Measurements from ENCODE around the gene SPX. TPM values are rescaled to one million over a fixed set of nuclear protein-coding genes. Genes with fewer than 3 reads are reported as not detected.

The SPX gene
- total RNA-seq, 2 experiments from 2014 or later = not detected

- ATAC-seq (ENCODE audit: poor library complexity) (no peak), DNase-seq (no peak)
- no peaks in the 10 kb centered on the region for H3K27me3 ChIP-seq (ENCODE audit: control insufficient read depth in 1 of 2, insufficient read depth in 2 of 2, low read length in 2 of 2)
- H3K27ac ChIP-seq (ENCODE audit: low read depth in 1 of 2, low read length in 2 of 2) = no peak overlapping the region
- H3K4me1 ChIP-seq (ENCODE audit: insufficient read depth, low read length) = no peaks in the 10 kb centered on the region
- Mint-ChIP-seq H3K4me1 (ENCODE audit: low read depth) (peaks cover 13% of the 10 kb centered on the region), H3K27ac (no peak overlapping the region), H3K27me3 (no peaks in the 10 kb centered on the region), H3K4me3 (no peak overlapping the region), H3K36me3 (ENCODE audit: low read depth) (peaks cover 22% of the 10 kb centered on the region), H3K9me3 (no peaks in the 10 kb centered on the region)
- peaks cover 62% of the 10 kb centered on the region for H3K36me3 ChIP-seq (ENCODE audit: insufficient read depth, low read length)
- ChIA-PET CTCF (no interaction called here), POLR2A (no interaction called here)
- H3K4me3 ChIP-seq (ENCODE audit: low read length) = no peak overlapping the region
- intact Hi-C loops (cut with DNase I, micrococcal nuclease) = no loop called here
- no peak for TF ChIP-seq CTCF (IDR thresholded peaks at IDR 0.05)
- no peaks in the 10 kb centered on the region for H3K9me3 ChIP-seq (ENCODE audit: control insufficient read depth in 1 of 2, insufficient read depth in 1 of 2, low read length in 2 of 2)
These were observed 42.6 kb upstream of the SPX start for GRCh38 chr12:21483531-21483930.

GRCh38 chr12:21485998-21486397 is 40.1 kb upstream of the SPX start:
- no peak overlapping the region for H3K4me3 ChIP-seq (ENCODE audit: low read length)
- CTCF ChIA-PET = interaction anchor here (0.7 kb wide), 1 partner anchor 974 kb away, joined by 3 read pairs; no protein-coding TSS in a partner anchor
- H3K27ac Mint-ChIP-seq = no peak overlapping the region

GRCh38 chr12:21499765-21500164 is 26.3 kb upstream of the SPX start:
- Histone ChIP-seq H3K36me3 (ENCODE audit: insufficient read depth, low read length) (peaks cover 39% of the 10 kb centered on the region), H3K4me1 (ENCODE audit: insufficient read depth, low read length) (peaks cover 25% of the 10 kb centered on the region), H3K4me3 (ENCODE audit: low read length) (no peak overlapping the region), H3K27me3 (ENCODE audit: control insufficient read depth in 1 of 2, insufficient read depth in 2 of 2, low read length in 2 of 2) (no peaks in the 10 kb centered on the region), H3K9me3 (ENCODE audit: control insufficient read depth in 1 of 2, insufficient read depth in 1 of 2, low read length in 2 of 2) (no peaks in the 10 kb centered on the region), H3K27ac (ENCODE audit: low read depth in 1 of 2, low read length in 2 of 2) (no peak overlapping the region)
- Mint-ChIP-seq H3K27me3 (no peaks in the 10 kb centered on the region), H3K4me3 (peak overlapping the region; percentile 17), H3K9me3 (no peaks in the 10 kb centered on the region), H3K36me3 (ENCODE audit: low read depth) (peaks cover 55% of the 10 kb centered on the region), H3K27ac (no peak overlapping the region), H3K4me1 (ENCODE audit: low read depth) (peaks cover 46% of the 10 kb centered on the region)
- ChIA-PET CTCF (no interaction called here), POLR2A (interaction anchor here (0.7 to 2.5 kb wide), 3 partner anchors 11 to 490 kb away, joined by 3 to 18 read pairs (median 5); partner anchors contain the start of gene PYROXD1)
- ATAC-seq (ENCODE audit: poor library complexity) (no peak), DNase-seq (no peak)
- no peak for TF ChIP-seq CTCF (IDR thresholded peaks at IDR 0.05)
- intact Hi-C loops (cut with DNase I, micrococcal nuclease) = loop anchor here (2.0 to 10.0 kb wide), 9 partner anchors 61 to 1135 kb away; partner anchors contain the start of genes CMAS (in 2 of the 2), LDHB (in 2 of the 2) and C2CD5 (in 1 of the 2)

More at GRCh38 chr12:21485998-21486397, 40.1 kb upstream of the SPX start:
- Mint-ChIP-seq H3K4me3 (no peak overlapping the region), H3K9me3 (no peaks in the 10 kb centered on the region), H3K36me3 (ENCODE audit: low read depth) (peaks cover 46% of the 10 kb centered on the region), H3K4me1 (ENCODE audit: low read depth) (peaks cover 15% of the 10 kb centered on the region), H3K27me3 (no peaks in the 10 kb centered on the region)
- no peak for TF ChIP-seq CTCF (IDR thresholded peaks at IDR 0.05)
- POLR2A ChIA-PET = no interaction called here
- no peaks in the 10 kb centered on the region for H3K27me3 ChIP-seq (ENCODE audit: control insufficient read depth in 1 of 2, insufficient read depth in 2 of 2, low read length in 2 of 2)
- no peaks in the 10 kb centered on the region for H3K9me3 ChIP-seq (ENCODE audit: control insufficient read depth in 1 of 2, insufficient read depth in 1 of 2, low read length in 2 of 2)
- H3K4me1 ChIP-seq (ENCODE audit: insufficient read depth, low read length) = no peaks in the 10 kb centered on the region
- intact Hi-C loops (cut with DNase I, micrococcal nuclease) = no loop called here
- peaks cover 63% of the 10 kb centered on the region for H3K36me3 ChIP-seq (ENCODE audit: insufficient read depth, low read length)
- no peak overlapping the region for H3K27ac ChIP-seq (ENCODE audit: low read depth in 1 of 2, low read length in 2 of 2)
- ATAC-seq (ENCODE audit: poor library complexity) = no peak
- no peak for DNase-seq
